DOHH2 (cell line): ENCODE data around the gene PTPN7.

Experiments
- H3F3A ChIP-seq: fragments of 200-600 bp; sonication (generic), shearing (Covaris generic); 2 replicates; pipeline ENCODE4 v1.6.0; 2016; ENCODE audit warnings: antibody characterized with exemption, mild to moderate bottlenecking; ENCODE audit not compliant: control insufficient read depth, insufficient read depth
- H3K27ac ChIP-seq: fragments of 200-600 bp; sonication (generic); 2 replicates; pipeline ENCODE4 v1.5.1; 2014; ENCODE audit warnings: low read depth, mild to moderate bottlenecking, low read length, moderate library complexity
- H3K27me3 ChIP-seq: fragments of 200-600 bp; sonication (generic); 2 replicates; pipeline ENCODE4 v1.6.1; 2014; ENCODE audit warnings: mild to moderate bottlenecking, low read length, mixed read lengths; ENCODE audit not compliant: control insufficient read depth
- H3K36me3 ChIP-seq: fragments of 200-600 bp; sonication (generic); 2 replicates; pipeline ENCODE4 v1.6.1; 2014; ENCODE audit warnings: mild to moderate bottlenecking, low read length, moderate library complexity, mixed read lengths; ENCODE audit not compliant: control insufficient read depth
- H3K4me1 ChIP-seq: fragments of 200-600 bp; sonication (generic); 2 replicates; pipeline ENCODE4 v1.6.1; 2014; ENCODE audit warnings: mild to moderate bottlenecking, low read length, mixed read lengths; ENCODE audit not compliant: control insufficient read depth
- H3K4me2 ChIP-seq: fragments of 200-600 bp; sonication (generic); 2 replicates; pipeline ENCODE4 v1.6.0; 2014; ENCODE audit warnings: mild to moderate bottlenecking, low read length, moderate library complexity
- H3K4me3 ChIP-seq: fragments of 200-600 bp; sonication (generic); 2 replicates; pipeline ENCODE4 v1.5.1; 2014; ENCODE audit warnings: mild to moderate bottlenecking, low read length, mixed read lengths
- H3K79me2 ChIP-seq: fragments of 200-600 bp; sonication (generic); 2 replicates; pipeline ENCODE4 v1.6.1; 2014; ENCODE audit warnings: mild to moderate bottlenecking, low read length, mixed read lengths; ENCODE audit not compliant: control insufficient read depth
- H3K9me2 ChIP-seq: fragments of 200-600 bp; sonication (generic); replicated peaks from 2 replicates; pipeline ENCODE4 v1.6.1; 2014; ENCODE audit warnings: mild to moderate bottlenecking, low read length, mixed read lengths; ENCODE audit not compliant: control insufficient read depth
- H3K9me3 ChIP-seq: fragments of 200-600 bp; sonication (generic); 2 replicates; pipeline ENCODE4 v1.6.1; 2014; ENCODE audit warnings: antibody characterized with exemption, low read length, mixed read lengths; ENCODE audit not compliant: control insufficient read depth, insufficient read depth
- H4K20me1 ChIP-seq: fragments of 200-600 bp; sonication (generic); 2 replicates; pipeline ENCODE4 v1.6.0; 2014; ENCODE audit warnings: low read depth, mild to moderate bottlenecking, antibody characterized with exemption, low read length, moderate library complexity; ENCODE audit not compliant: control insufficient read depth, insufficient read depth
- EZH2phosphoT487 ChIP-seq: fragments of 200-600 bp; sonication (generic); IDR thresholded peaks from 2 replicates; pipeline ENCODE4 v1.6.1; 2017; ENCODE audit warnings: borderline replicate concordance, mild to moderate bottlenecking, antibody characterized with exemption, low read length, moderate library complexity, mixed read lengths
- TF ChIP-seq, protein P1 (sequence below): fragments of 200-600 bp; sonication (generic); IDR thresholded peaks from one replicate; pipeline ENCODE4 v1.5.1; 2014; ENCODE audit warnings: antibody characterized with exemption, mild to moderate bottlenecking, low read depth, low read length; ENCODE audit not compliant: poor library complexity, severe bottlenecking

PTPN7 gene

DNA sequence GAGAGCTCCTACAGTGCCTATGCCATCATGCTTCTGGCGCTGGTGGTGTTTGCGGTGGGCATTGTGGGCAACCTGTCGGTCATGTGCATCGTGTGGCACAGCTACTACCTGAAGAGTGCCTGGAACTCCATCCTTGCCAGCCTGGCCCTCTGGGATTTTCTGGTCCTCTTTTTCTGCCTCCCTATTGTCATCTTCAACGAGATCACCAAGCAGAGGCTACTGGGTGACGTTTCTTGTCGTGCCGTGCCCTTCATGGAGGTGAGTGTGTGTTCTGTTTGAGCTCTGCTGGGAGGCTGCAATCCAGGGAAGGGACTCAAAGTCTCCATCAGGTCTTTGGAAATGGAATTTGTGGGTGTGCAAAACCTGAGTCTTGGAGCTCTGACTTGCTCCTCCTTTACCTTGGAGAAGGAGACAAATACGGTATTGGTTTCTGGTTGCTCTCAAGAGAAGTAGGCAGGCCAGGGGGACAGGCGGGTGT is 37.0 kb downstream of the PTPN7 start:
- Histone ChIP-seq H3K79me2 (no peaks in the 10 kb centered on the region), H3K4me1 (no peaks in the 10 kb centered on the region), H3K9me2 (no peaks in the 10 kb centered on the region), H3K27ac (no peak overlapping the region), H4K20me1 (no peaks in the 10 kb centered on the region), H3K4me3 (no peak overlapping the region), H3K4me2 (no peak overlapping the region), H3F3A (no peaks in the 10 kb centered on the region), H3K27me3 (peaks cover 18% of the 10 kb centered on the region), H3K36me3 (no peaks in the 10 kb centered on the region), H3K9me3 (no peaks in the 10 kb centered on the region)
- TF ChIP-seq EZH2phosphoT487: no peak
- TF ChIP-seq, protein P1, sequence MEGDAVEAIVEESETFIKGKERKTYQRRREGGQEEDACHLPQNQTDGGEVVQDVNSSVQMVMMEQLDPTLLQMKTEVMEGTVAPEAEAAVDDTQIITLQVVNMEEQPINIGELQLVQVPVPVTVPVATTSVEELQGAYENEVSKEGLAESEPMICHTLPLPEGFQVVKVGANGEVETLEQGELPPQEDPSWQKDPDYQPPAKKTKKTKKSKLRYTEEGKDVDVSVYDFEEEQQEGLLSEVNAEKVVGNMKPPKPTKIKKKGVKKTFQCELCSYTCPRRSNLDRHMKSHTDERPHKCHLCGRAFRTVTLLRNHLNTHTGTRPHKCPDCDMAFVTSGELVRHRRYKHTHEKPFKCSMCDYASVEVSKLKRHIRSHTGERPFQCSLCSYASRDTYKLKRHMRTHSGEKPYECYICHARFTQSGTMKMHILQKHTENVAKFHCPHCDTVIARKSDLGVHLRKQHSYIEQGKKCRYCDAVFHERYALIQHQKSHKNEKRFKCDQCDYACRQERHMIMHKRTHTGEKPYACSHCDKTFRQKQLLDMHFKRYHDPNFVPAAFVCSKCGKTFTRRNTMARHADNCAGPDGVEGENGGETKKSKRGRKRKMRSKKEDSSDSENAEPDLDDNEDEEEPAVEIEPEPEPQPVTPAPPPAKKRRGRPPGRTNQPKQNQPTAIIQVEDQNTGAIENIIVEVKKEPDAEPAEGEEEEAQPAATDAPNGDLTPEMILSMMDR: no peak

GRCh38 chr1:202122639-202123335 is 37.6 kb downstream of the PTPN7 start, which contains the start of gene GPR37L1:
TSS of gene GPR37L1 (plus strand) at chr1:202122917. CDS start at chr1:202122964, 47 bp downstream.
- no peak within 1 kb of the TSS for H3K4me2 ChIP-seq
- no peaks in the 10 kb centered on the region for H3K4me1 ChIP-seq
- no peaks in the 10 kb centered on the region for H3F3A ChIP-seq
- H3K27ac ChIP-seq: no peak within 1 kb of the TSS
- peaks cover 18% of the 10 kb centered on the region for H3K27me3 ChIP-seq
- H3K4me3 ChIP-seq: no peak within 1 kb of the TSS
- no peaks in the 10 kb centered on the region for H3K9me3 ChIP-seq
- H3K9me2 ChIP-seq: no peaks in the 10 kb centered on the region
- no peaks in the 10 kb centered on the region for H4K20me1 ChIP-seq
- TF ChIP-seq EZH2phosphoT487: no peak
- TF ChIP-seq, protein P1: no peak
- no peaks in the 10 kb centered on the region for H3K79me2 ChIP-seq
- no peaks in the 10 kb centered on the region for H3K36me3 ChIP-seq

DNA sequence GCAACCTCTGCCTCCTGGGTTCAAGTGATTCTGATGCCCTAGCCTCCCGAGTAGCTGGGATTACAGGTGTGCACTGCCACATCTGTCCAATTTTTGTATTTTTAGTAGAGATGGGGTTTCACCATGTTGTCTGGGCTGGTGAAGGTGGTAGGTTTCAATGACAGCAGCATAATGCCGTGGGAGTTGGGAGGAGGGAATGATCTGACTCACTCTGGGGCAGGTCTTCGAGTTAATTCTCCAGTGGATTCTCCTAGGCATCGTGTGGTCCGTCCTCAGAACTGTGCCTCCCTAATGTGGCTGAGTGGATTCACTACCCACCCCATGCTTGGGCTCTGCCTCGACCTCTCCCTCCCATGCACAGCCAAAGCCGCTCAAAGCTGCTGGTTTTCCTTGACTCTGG is 39.4 kb downstream of the PTPN7 start:
- Histone ChIP-seq H3K27me3 (peaks cover 15% of the 10 kb centered on the region), H3K27ac (no peak overlapping the region), H3K4me3 (no peak overlapping the region), H3K9me3 (no peaks in the 10 kb centered on the region), H3K4me2 (no peak overlapping the region), H4K20me1 (no peaks in the 10 kb centered on the region), H3K4me1 (no peaks in the 10 kb centered on the region), H3K36me3 (no peaks in the 10 kb centered on the region), H3K9me2 (no peaks in the 10 kb centered on the region), H3F3A (no peaks in the 10 kb centered on the region), H3K79me2 (no peaks in the 10 kb centered on the region)
- TF ChIP-seq EZH2phosphoT487: no peak
- TF ChIP-seq, protein P1: no peak
